T-helper 2 cell treated with Interferon-gamma antibody and Interleukin-4, amounts not matched to agents 5 μg/mL and 100 μg/mL, for 36 hours (primary cell): ENCODE measurements around the gene SAFB.
A peak's percentile ranks its signal among the peaks of the same experiment; 100 is the strongest.

Experiments used
- DNase-seq: peaks from one replicate; pipeline ENCODE4 v3.0.0; 2021; ENCODE audit warnings: low spot score
- H3K27ac Mint-ChIP-seq: one replicate; pipeline ENCODE4 v1.8.0; 2021; ENCODE audit warnings: mild to moderate bottlenecking, mixed read lengths
- H3K27me3 Mint-ChIP-seq: one replicate; pipeline ENCODE4 v1.8.0; 2021; ENCODE audit warnings: low read depth, mixed read lengths
- H3K36me3 Mint-ChIP-seq: one replicate; pipeline ENCODE4 v1.8.0; 2021; ENCODE audit warnings: low read depth, mixed read lengths
- H3K4me1 Mint-ChIP-seq: one replicate; pipeline ENCODE4 v1.8.0; 2021; ENCODE audit warnings: low read depth, mixed read lengths
- H3K4me3 Mint-ChIP-seq: one replicate; pipeline ENCODE4 v1.8.0; 2022; ENCODE audit warnings: mild to moderate bottlenecking, moderate library complexity, mixed read lengths
- H3K9me3 Mint-ChIP-seq: one replicate; pipeline ENCODE4 v1.8.0; 2021; ENCODE audit warnings: mixed read lengths

Gene SAFB

DNA sequence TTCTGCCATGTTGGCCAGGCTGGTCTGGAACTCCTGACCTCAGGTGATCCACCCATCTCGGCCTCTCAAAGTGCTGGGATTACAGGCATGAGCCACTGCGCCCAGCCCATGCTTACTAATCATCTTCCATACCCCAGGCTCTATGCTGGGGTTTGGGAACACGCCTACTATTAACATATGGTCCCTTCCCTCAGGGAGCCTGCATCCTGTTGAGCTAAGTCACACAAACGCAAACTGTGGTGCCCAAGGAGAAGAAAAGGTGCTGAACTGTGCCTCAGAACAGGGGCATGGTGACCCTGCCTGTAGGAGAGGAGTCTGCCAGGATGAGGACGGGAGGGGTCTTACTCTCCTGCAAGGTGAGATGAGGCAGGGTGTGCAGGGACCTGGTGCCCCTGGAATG is 51.8 kb downstream of the SAFB start:
- H3K27me3 Mint-ChIP-seq: no peaks in the 10 kb centered on the region
- H3K27ac Mint-ChIP-seq: no peak overlapping the region
- H3K4me1 Mint-ChIP-seq: peaks cover 3% of the 10 kb centered on the region
- DNase-seq: no peak
- no peak overlapping the region for H3K4me3 Mint-ChIP-seq
- H3K36me3 Mint-ChIP-seq: peaks cover 8% of the 10 kb centered on the region
- no peaks in the 10 kb centered on the region for H3K9me3 Mint-ChIP-seq

DNA sequence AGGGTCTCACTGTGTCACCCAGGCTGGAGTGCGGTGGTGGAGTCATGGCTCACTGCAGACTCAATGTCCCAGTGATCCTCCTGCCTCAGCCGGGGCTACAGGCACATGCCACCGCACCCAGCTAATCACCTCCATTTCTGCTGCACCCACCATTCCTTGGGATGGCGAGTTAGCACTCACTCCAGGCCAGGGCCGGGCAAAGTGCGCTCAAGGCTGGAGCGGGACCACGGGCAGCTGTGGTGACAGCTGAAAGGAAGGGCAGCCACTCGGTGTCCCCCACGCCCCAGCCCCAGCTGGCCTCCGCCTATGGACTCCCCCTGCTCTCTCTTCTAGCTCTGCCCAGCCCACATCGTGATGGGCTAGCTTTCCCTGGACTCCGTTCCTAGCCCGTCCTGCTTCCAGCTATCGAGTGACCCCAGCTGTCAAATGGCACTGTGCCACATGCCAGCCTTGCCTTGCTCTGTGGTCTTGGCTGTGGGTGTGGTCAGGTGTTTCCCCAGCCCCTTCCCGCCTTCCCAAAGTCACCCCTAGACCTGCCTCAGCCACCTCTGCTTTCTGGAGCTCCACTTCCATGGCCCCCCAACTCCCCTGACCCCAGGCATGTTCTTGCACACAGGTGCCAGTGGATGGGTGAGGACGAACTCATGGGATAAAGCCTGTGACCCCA is 53.4 kb downstream of the SAFB start:
- Mint-ChIP-seq H3K4me3 (no peak overlapping the region), H3K36me3 (peaks cover 8% of the 10 kb centered on the region), H3K27ac (no peak overlapping the region), H3K9me3 (no peaks in the 10 kb centered on the region), H3K4me1 (peaks cover 6% of the 10 kb centered on the region), H3K27me3 (peaks cover 2% of the 10 kb centered on the region)
- no peak for DNase-seq

DNA sequence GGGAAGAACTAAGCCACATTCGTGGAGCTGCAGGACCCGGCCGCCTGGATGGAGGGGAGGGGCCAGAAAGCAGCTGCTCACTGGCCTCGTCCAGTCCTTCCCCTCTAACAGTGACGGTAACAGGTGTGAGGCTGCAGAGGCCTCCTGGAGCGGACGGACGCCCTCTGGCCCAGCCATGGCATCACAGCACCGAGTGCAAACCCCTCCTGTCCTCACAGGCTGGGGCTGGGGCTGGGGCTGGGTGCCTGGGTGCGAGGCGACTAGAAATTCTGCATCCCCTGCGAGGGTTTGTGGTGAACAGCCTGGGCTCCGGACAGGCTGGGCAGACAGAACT is 53.9 kb downstream of the SAFB start:
- no peak for DNase-seq
- H3K4me1 Mint-ChIP-seq: peaks cover 11% of the 10 kb centered on the region
- H3K4me3 Mint-ChIP-seq: no peak overlapping the region
- H3K27ac Mint-ChIP-seq: no peak overlapping the region
- peaks cover 5% of the 10 kb centered on the region for H3K27me3 Mint-ChIP-seq
- no peaks in the 10 kb centered on the region for H3K9me3 Mint-ChIP-seq
- peaks cover 8% of the 10 kb centered on the region for H3K36me3 Mint-ChIP-seq

DNA sequence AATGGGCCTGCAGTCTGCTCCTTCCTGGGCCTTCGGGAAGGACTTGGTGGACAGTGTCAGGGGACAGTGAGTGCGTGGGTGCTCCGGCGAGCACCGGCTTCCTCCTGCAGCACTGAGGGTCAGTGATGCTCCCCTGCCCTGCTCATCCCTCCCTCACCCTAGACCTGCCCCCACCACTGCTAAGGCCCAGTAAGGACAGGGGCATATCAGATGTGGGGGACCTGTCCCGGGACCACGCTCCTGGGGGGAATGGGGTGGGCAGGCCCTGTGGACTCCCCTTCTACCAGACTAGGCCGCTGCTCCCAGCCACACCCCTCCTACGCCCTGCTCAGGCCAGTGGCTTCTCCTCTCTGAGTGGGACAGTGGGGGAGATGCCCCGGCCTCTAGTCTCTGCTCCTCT is 54.3 kb downstream of the SAFB start:
- peaks cover 5% of the 10 kb centered on the region for H3K27me3 Mint-ChIP-seq
- no peaks in the 10 kb centered on the region for H3K9me3 Mint-ChIP-seq
- no peak for DNase-seq
- no peak overlapping the region for H3K27ac Mint-ChIP-seq
- peaks cover 14% of the 10 kb centered on the region for H3K4me1 Mint-ChIP-seq
- no peak overlapping the region for H3K4me3 Mint-ChIP-seq
- H3K36me3 Mint-ChIP-seq: peaks cover 7% of the 10 kb centered on the region

DNA sequence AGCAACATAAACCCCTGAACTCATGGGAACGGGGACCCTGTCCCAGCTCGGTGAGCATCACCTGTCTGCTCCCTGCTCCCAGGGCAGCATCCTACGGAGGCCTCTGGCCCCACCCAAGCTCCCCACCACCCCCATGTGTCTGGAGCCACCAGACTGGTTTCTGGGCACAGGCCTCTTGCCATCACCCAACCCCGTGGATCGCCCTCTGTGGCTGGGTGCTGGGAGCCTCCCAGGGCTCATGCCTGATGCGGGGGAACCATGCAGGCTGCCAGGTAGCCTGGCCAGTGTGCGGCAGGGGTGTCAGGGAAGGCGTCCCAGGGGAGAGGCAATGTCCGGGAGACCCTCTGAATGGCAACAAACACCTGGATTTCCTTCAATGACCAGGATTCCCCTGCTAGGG is 54.7 kb downstream of the SAFB start:
- DNase-seq: no peak
- H3K27ac Mint-ChIP-seq: peak overlapping the region; percentile 20
- H3K36me3 Mint-ChIP-seq: peaks cover 7% of the 10 kb centered on the region
- peaks cover 5% of the 10 kb centered on the region for H3K27me3 Mint-ChIP-seq
- peaks cover 16% of the 10 kb centered on the region for H3K4me1 Mint-ChIP-seq
- H3K9me3 Mint-ChIP-seq: no peaks in the 10 kb centered on the region
- no peak overlapping the region for H3K4me3 Mint-ChIP-seq

DNA sequence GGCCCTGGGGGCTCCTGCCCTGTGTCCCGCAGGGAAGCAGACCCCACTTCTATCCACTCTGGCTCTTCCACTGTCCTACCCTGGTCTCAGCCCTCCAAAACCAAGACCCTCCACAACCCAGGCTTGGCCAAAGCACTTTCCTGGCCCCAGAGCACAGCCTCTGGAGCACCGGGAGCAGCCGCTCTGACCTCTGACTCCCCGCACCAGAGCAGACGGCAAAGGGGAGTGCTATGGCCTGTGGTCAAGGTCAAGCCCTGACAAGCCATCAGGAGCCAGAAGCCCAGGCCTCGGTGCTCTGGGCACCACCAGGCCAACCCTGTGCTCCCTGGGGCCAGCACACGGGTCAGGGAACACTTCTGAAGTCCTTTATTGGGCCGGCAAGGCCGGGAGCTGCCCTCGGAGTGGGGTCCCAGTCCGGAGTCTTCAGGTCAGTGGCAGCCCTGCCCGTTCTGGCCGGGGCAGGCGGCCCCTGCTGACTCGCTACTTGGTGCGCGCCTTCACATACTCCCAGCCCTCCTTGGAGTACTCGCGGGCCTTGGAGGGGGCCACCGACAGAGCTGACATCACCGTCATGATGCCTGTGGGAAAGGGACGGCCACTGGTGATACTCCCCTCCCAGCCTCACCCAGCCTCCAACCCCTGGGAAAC is 55.3 kb downstream of the SAFB start:
- H3K36me3 Mint-ChIP-seq: peaks cover 7% of the 10 kb centered on the region
- DNase-seq: no peak
- H3K27me3 Mint-ChIP-seq: peaks cover 5% of the 10 kb centered on the region
- H3K27ac Mint-ChIP-seq: no peak overlapping the region
- no peaks in the 10 kb centered on the region for H3K9me3 Mint-ChIP-seq
- H3K4me3 Mint-ChIP-seq: no peak overlapping the region
- H3K4me1 Mint-ChIP-seq: peaks cover 16% of the 10 kb centered on the region

DNA sequence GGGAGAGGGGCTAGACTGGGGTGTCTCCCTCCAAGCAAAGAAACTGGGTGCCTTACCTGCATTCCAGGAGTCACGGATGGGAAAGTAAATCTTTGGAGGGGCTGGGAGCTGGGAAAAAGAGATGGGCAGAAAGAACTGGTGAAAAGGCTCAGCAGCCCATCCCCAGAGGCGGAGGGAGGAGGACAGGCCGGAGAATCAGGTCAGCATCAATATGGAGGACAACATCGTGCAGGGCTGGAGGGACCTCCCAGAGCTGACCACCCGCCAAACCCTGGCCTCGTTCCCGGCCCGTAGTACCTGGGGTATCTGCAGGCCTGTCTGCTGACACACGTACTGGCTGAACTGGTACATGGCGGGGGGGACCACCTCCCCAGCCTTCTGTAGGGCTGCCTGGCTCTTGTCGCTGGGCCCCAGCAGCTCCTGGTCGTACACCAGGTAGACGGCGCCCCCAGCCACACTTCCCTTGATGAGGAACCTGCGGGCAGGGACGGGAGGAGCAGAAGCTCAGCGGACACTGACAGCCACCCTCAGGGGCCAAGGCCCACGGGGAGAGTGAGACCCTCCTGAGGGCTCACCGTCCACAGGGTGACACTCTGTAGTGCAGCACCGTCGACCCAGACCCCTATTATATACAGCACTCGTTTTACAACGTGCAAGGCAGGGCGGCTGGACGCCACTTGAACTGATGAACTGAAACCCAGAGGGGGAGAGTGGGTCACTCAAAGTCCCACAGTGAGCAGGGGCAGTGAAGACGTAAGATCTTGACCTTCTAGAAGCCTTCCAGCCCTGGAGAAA is 56.6 kb downstream of the SAFB start:
- Mint-ChIP-seq H3K27ac (peak overlapping the region; percentile 90), H3K4me3 (peak overlapping the region; percentile 98), H3K27me3 (peaks cover 5% of the 10 kb centered on the region), H3K36me3 (peaks cover 2% of the 10 kb centered on the region), H3K4me1 (peaks cover 16% of the 10 kb centered on the region), H3K9me3 (no peaks in the 10 kb centered on the region)
- DNase-seq: no peak

DNA sequence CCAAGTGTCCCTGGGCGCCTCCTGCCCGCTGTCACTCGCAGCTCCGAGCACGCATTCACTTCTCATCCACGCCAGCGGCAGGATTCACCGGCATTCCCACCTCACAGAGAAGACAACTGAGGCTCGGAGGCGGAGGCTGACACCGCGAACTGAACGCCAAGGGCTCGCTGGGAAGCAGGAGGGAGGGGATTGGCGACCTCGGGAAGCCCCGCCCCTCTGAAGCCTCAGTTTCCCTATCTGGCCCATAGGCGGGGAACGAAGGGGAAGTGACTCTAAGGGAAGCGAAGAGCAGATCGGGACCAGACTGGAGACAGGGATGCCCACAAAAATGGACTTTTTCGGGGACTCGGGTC is 57.2 kb downstream of the SAFB start:
- Mint-ChIP-seq H3K27ac (peak overlapping the region; percentile 90), H3K27me3 (peaks cover 5% of the 10 kb centered on the region), H3K4me3 (peak overlapping the region; percentile 98), H3K36me3 (no peaks in the 10 kb centered on the region), H3K9me3 (no peaks in the 10 kb centered on the region), H3K4me1 (peaks cover 16% of the 10 kb centered on the region)
- DNase-seq: no peak

DNA sequence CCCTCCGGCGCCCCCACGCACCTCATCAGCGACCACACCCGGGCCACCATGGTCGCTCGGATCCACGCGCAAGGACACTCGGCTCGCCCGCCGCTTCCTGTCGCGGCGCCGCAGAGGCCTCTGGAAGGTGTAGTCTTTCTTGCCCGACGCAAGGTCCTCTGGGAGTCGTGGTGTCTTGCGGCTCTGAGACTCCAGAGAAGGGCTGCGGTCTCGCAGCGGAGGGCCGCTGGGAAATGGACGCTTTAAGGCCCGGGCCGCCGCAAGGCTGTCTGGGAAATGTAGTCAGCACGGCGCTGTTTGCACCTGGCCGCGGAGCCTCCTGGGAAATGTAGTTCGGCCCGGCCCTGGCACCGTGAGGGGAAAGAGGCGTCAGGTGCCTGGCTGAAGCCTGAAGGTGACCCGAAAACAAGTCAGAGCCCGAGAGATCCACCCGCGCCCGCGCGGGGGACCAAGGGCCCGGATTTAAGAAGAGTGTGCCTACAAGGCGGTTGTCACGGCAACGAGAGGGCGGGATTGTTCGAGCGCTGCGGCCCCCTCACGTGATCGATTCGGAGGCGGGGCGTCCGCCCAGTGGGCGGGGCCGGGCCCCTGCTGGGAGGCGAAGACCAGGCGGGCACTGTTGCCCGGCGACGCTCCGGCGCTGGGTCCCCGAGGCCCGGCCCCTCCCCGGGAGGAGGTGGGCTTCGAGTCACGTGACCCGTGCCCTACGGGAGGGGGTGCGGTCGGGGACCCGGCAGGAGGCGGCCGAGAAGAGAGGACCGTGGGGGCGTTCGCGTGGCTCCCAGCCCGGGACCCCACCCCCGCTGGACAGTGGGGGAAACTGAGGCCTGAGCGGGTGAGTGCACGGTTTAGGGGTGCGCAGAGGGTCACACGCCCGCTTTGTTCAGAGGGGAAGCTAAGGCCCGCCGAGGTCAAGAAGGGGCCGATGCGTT is 57.8 kb downstream of the SAFB start, which contains the start of the genes HSD11B1L and MICOS13:
Gene HSD11B1L (plus strand): TSS at position 591 of the 932 bp plus-strand sequence. CDS start 3,806 bp downstream, outside the sequence.
Gene MICOS13 (minus strand): TSS at position 80 of the 932 bp plus-strand sequence. CDS start 30 bp downstream, at position 50.
- peak within 1 kb of the TSS; percentile 98 for H3K4me3 Mint-ChIP-seq
- peaks cover 5% of the 10 kb centered on the region for H3K27me3 Mint-ChIP-seq
- peak; percentile 98 for DNase-seq
- no peaks in the 10 kb centered on the region for H3K9me3 Mint-ChIP-seq
- peak within 1 kb of the TSS; percentile 90 for H3K27ac Mint-ChIP-seq
- H3K4me1 Mint-ChIP-seq: peaks cover 16% of the 10 kb centered on the region
- no peaks in the 10 kb centered on the region for H3K36me3 Mint-ChIP-seq

DNA sequence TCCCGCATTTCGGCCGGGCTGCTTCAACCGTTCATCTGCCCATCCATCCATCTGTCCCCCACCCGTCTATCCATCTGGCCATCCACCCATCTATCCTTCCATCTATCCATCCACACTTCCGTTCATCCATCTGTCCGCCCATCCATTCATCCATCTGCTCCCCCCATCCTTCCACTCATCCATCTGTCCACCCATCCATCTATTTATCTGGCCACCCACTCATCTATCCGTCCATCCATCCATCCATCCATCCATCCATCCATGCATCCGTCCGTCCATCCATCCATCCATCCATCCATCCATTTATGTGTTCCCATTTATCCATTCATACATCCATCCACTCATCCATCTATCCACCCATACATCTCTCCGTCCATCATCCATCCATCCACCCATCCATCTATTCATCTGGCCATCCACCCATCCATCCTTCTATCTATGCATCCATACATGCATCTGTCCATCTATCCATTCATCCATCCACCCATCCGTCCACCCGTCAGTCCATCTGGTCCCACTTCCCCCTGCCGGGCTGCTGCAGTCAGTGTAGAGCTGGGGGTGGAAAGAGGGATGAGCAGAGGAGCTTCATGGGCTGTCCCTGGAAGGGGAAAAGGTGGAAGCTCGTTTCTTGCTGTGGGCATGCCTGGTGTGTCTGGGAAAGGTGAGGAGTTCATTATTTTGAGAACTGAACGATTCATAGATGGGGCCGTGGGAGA is 58.7 kb downstream of the SAFB start:
- H3K27ac Mint-ChIP-seq: peak overlapping the region; percentile 70
- H3K36me3 Mint-ChIP-seq: no peaks in the 10 kb centered on the region
- H3K4me1 Mint-ChIP-seq: peaks cover 19% of the 10 kb centered on the region
- peaks cover 5% of the 10 kb centered on the region for H3K27me3 Mint-ChIP-seq
- no peaks in the 10 kb centered on the region for H3K9me3 Mint-ChIP-seq
- DNase-seq: no peak
- peak overlapping the region; percentile 66 for H3K4me3 Mint-ChIP-seq

DNA sequence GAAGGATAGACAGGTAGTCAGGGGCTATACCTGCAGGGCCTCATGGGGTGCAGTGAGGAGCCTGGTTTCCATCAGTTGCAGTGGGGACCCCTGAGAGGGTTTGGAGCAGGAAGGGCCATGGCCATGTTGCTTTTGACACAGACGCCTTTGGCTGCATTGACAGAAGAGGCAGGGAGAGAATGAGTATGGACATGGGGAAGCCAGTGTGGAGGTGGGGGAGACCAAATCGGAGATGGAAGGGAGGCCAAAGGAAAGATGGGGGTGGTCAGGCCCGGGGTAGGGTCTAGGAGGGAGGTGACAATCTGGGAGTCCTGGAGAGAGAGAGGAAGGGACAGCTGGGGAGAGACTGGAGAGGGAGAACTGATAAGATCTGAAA is 59.2 kb downstream of the SAFB start:
- Mint-ChIP-seq H3K27ac (peak overlapping the region; percentile 7), H3K27me3 (peaks cover 5% of the 10 kb centered on the region), H3K36me3 (no peaks in the 10 kb centered on the region), H3K4me1 (peaks cover 20% of the 10 kb centered on the region), H3K9me3 (no peaks in the 10 kb centered on the region), H3K4me3 (peak overlapping the region; percentile 66)
- no peak for DNase-seq

DNA sequence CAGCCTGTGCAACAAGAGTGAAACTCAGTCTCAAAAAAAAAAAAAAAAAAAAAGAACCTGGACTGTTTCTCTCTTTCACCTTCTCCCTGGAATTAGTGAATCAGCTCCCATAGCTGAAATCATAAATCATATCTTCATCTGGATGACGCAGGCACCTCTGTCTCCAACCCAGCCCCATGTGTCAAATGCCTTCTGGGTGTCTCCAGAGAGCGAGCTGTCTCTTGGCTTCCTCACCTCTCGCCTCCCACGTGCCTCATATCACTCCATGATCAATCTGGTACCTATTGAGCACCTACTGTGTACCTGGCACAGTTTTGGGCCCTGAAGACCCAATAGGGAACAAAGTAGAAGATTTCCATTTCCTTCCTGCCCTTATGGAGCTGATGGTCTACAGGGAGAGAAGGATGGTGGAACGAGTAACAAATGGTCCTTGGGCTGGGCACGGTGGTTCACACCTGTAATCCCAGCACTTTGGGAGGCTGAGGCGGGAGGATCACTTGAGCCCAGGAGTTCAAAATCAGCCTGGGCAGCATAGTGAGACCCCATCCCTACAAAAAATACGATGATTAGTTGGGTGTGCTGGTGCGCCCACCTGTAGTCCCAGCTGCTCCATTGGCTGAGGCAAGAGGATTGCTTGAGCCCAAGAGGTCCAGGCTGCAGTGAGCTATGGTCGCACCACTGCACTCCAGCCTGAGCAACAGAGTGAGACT is 60.4 kb downstream of the SAFB start:
- Mint-ChIP-seq H3K36me3 (no peaks in the 10 kb centered on the region), H3K27ac (no peak overlapping the region)

More for the DNA sequence above, 60.4 kb downstream of the SAFB start:
- no peak for DNase-seq
- no peaks in the 10 kb centered on the region for H3K9me3 Mint-ChIP-seq
- H3K27me3 Mint-ChIP-seq: peaks cover 5% of the 10 kb centered on the region
- H3K4me1 Mint-ChIP-seq: peaks cover 20% of the 10 kb centered on the region
- peak overlapping the region; percentile 16 for H3K4me3 Mint-ChIP-seq
